ACC112 (cell line): Measurements from ENCODE around the gene FUOM.
"Not testable (repeated sequence)": the region's sequence is repeated elsewhere in the genome, so short reads cannot be mapped to it uniquely, and the experiment has no call there.

ENCODE experiments used
- H2AFZ ChIP-seq: fragments of 200-600 bp; sonication (generic); one replicate; pipeline ENCODE4 v1.6.0; 2017; ENCODE audit warnings: antibody characterized with exemption, low read length; ENCODE audit not compliant: unreplicated experiment
- H3K27ac ChIP-seq: fragments of 200-600 bp; sonication (generic); 2 replicates; pipeline ENCODE4 v1.5.1; 2014; ENCODE audit warnings: low read depth, mild to moderate bottlenecking, antibody characterized with exemption, low read length, moderate library complexity
- H3K27me3 ChIP-seq: fragments of 200-600 bp; sonication (generic); 2 replicates; pipeline ENCODE4 v1.6.1; 2014; ENCODE audit warnings: mild to moderate bottlenecking, antibody characterized with exemption, low read length, moderate library complexity, mixed read lengths; ENCODE audit not compliant: insufficient read depth
- H3K36me3 ChIP-seq: fragments of 200-600 bp; sonication (generic); 2 replicates; pipeline ENCODE4 v1.6.1; 2016; ENCODE audit warnings: mild to moderate bottlenecking, antibody characterized with exemption, low read length, moderate library complexity, mixed read lengths; ENCODE audit not compliant: insufficient read depth
- H3K4me1 ChIP-seq: fragments of 200-600 bp; sonication (generic); one replicate; pipeline ENCODE4 v1.6.1; 2016; ENCODE audit warnings: low read length, mixed read lengths; ENCODE audit not compliant: insufficient read depth, unreplicated experiment, control insufficient read depth
- H3K4me3 ChIP-seq: fragments of 200-600 bp; sonication (generic); 2 replicates; pipeline ENCODE4 v1.5.1; 2014; ENCODE audit warnings: mild to moderate bottlenecking, low read depth, low read length
- H3K79me2 ChIP-seq: fragments of 200-600 bp; sonication (generic); one replicate; pipeline ENCODE4 v1.6.0; 2016; ENCODE audit warnings: low read length; ENCODE audit not compliant: control insufficient read depth, unreplicated experiment, insufficient read depth

FUOM gene

GRCh38 chr10:133327651-133328357 lies 30.0 kb downstream of the FUOM start:
- Histone ChIP-seq H3K27ac (no peak overlapping the region), H3K4me1 (peaks cover 7% of the 10 kb centered on the region), H3K27me3 (peaks cover 61% of the 10 kb centered on the region), H3K36me3 (no peaks in the 10 kb centered on the region), H3K4me3 (no peak overlapping the region), H3K79me2 (no peaks in the 10 kb centered on the region), H2AFZ (no peak overlapping the region)

DNA sequence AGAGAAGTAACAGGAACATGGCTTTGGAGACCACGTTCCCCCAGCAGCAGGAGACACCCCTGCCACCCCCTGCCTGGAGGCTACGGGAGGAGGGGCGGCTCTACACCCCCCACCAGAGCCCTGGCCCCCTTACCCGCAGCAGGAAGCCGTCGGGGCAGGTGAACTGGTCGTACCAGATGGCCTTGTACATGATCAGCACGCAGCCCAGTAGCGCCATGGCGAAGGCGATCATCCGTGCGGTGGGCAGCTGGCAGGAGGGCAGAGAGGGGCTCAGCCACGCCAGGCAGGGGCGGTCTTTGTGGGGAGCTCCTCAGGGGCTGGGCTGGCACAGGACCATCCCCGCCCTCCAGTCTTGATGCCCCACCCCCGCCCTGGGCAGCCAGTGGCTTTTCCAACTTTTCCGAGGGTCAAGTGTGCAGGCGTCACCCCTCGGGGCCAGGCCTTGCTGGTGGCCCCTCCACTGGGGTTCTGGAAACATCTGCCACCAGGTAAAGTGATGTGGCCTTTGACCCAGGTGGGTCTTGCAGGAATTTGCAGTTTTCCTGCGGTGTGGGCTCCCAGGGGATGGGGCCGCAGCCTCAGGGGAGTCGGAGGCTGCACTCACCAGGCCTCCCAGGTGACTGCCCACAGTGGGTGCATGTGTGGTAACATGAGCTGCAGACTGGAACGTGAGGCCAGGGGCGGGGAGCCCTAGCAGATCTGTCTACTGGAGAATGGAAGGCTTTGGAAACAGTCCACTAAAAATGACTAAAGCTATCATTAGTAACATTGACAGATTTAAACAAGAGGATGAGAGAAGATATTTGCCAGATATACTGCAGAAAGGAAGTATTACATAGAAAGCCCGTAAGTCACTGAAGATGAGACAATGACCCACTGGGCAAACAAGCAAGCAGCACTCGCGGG lies 30.8 kb downstream of the FUOM start:
- Histone ChIP-seq H2AFZ (no peak overlapping the region), H3K36me3 (no peaks in the 10 kb centered on the region), H3K27me3 (peaks cover 53% of the 10 kb centered on the region)

GRCh38 chr10:133326223-133326551 lies 31.6 kb downstream of the FUOM start:
- Histone ChIP-seq H3K27me3 (peaks cover 45% of the 10 kb centered on the region), H3K4me3 (peak overlapping the region; percentile 62; the same call in 1 of the 2 replicates), H3K36me3 (no peaks in the 10 kb centered on the region), H3K79me2 (no peaks in the 10 kb centered on the region), H3K4me1 (peaks cover 7% of the 10 kb centered on the region), H2AFZ (no peak overlapping the region), H3K27ac (no peak overlapping the region)

More for the DNA sequence above, 30.8 kb downstream of the FUOM start:
- Histone ChIP-seq H3K4me1 (peaks cover 7% of the 10 kb centered on the region), H3K4me3 (no peak overlapping the region), H3K27ac (no peak overlapping the region), H3K79me2 (no peaks in the 10 kb centered on the region)

GRCh38 chr10:133325440-133326222 lies 32.2 kb downstream of the FUOM start:
- peak overlapping the region; percentile 12 for H2AFZ ChIP-seq
- H3K4me3 ChIP-seq: peak overlapping the region; percentile 62
- peaks cover 40% of the 10 kb centered on the region for H3K27me3 ChIP-seq
- H3K79me2 ChIP-seq: no peaks in the 10 kb centered on the region
- H3K27ac ChIP-seq: no peak overlapping the region
- peaks cover 7% of the 10 kb centered on the region for H3K4me1 ChIP-seq
- no peaks in the 10 kb centered on the region for H3K36me3 ChIP-seq

- H3K27me3 ChIP-seq: peaks cover 40% of the 10 kb centered on the region
- H2AFZ ChIP-seq: no peak overlapping the region
- no peak overlapping the region for H3K27ac ChIP-seq
- no peaks in the 10 kb centered on the region for H3K79me2 ChIP-seq
- H3K36me3 ChIP-seq: no peaks in the 10 kb centered on the region
- H3K4me3 ChIP-seq: no peak overlapping the region
- H3K4me1 ChIP-seq: peaks cover 7% of the 10 kb centered on the region
Observed at GRCh38 chr10:133324857-133325260, 33.0 kb downstream of the FUOM start.

DNA sequence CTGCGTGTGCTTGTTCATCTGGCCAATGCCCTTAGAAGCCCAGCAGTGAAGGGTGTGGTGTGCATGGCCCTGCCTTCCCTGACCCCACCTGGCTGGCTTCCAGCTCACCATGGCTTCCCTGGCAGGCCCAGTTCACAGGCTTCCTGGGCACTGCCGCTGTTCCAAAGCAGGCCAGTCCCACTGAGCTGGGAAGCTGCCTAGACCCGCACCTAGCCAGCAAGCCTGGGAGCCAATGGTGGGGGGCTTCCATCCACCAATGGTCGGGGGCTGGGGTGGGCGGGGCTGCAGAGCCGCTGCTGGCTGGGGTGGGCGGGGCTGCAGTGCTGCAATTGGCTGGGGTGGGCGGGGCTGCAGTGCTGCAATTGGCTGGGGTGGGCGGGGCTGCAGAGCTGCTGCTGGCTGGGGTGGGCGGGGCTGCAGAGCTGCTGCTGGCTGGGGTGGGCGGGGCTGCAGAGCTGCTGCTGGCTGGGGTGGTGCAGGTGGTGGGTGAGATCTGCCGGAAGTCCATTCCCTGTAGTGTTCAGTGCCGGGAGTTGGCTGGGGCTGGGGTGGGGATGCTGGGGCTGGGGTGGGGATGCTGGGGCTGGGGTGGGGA lies 33.5 kb downstream of the FUOM start:
- Histone ChIP-seq H3K79me2 (no peaks in the 10 kb centered on the region), H3K4me1 (peaks cover 4% of the 10 kb centered on the region), H3K27ac (no peak overlapping the region), H3K4me3 (peak overlapping the region; percentile 70), H2AFZ (no peak overlapping the region), H3K27me3 (peaks cover 40% of the 10 kb centered on the region), H3K36me3 (no peaks in the 10 kb centered on the region)

DNA sequence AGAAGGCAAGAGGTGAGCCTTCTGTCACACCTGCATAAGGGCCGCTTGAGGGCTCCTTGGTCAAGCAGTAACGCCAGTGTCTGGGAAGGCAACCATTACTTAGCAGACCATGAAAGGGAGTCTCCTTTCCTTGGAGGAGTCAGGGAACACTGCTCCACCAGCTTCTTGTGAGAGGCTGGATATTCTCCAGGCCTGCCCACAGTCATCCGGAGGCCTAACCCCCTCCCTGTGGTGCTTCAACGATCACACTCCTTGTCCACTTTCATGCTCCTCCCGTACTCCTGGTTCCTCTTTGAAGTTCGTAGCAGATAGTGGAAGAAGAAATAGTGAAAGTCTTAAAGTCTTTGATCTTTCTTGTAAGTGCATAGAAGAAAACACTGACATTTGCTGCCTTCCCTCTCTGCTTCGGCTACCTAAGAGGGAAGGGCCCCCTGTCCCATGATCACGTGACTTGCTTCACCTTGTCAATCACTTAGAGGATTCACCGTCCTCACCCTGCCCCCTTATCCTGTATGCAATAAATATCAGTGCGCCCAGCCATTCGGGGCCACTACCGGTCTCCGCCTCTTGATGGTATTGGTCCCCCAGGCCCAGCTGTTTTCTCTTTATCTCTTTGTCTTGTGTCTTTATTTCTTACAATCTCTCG lies 35.6 kb downstream of the FUOM start:
- H3K27ac ChIP-seq, H3K79me2 ChIP-seq, H3K36me3 ChIP-seq, H3K4me3 ChIP-seq, H3K4me1 ChIP-seq, H2AFZ ChIP-seq: not testable (repeated sequence)
- peaks cover 25% of the 10 kb centered on the region for H3K27me3 ChIP-seq

- not testable (repeated sequence) for H2AFZ ChIP-seq, H3K4me1 ChIP-seq, H3K36me3 ChIP-seq, H3K79me2 ChIP-seq, H3K27ac ChIP-seq, H3K4me3 ChIP-seq
- peaks cover 13% of the 10 kb centered on the region for H3K27me3 ChIP-seq
Observed at GRCh38 chr10:133320852-133321422, 36.9 kb downstream of the FUOM start.

DNA sequence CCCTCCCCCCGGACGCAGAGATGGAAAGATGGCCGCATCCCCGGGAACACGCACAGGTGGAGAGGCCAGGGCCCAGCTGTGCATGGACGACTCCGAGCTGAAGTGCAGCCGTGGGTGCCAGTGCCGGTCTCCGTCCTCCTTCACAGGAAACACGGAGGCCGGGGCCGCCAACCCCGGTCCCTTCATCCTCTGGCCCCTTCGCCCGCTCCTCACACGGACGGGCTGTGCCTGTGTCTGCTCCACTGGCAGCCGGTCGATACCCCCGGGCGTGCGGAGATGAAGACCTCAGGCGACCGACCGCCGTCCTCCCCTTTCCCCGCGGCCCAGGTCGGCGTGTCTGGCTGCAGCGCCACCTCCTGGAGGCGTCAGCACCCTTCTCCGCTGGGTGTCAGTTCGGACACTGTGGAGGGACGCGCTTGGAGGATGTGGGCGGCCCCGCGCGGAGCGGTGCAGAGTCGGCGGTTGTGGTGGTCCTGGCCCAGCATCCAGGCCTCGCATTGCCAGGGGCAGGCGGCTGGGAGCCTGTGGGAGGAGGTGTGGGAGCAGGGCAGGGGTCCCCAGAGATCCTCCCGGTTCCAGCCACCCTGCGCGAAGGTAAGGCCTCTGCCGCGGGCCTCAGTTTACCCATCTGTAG lies 39.2 kb downstream of the FUOM start:
- Histone ChIP-seq H3K4me3 (peak overlapping the region; percentile 64), H3K27me3 (no peaks in the 10 kb centered on the region), H3K27ac (no peak overlapping the region), H3K36me3 (no peaks in the 10 kb centered on the region), H2AFZ (no peak overlapping the region), H3K79me2 (no peaks in the 10 kb centered on the region), H3K4me1 (no peaks in the 10 kb centered on the region)
